Adrenal gland (tissue), 12 donors: Measurements from ENCODE around the gene HNRNPK. TPM values are rescaled to one million over a fixed set of nuclear protein-coding genes. Genes with fewer than 3 reads are reported as not detected.

Experiments
- DNase-seq, 7 donors: peaks; one replicate each; pipeline ENCODE4 v3.0.0-alpha.2; 2019 to 2020
- H3K27ac ChIP-seq, 5 donors: fragments of 200-600 bp; sonication (generic) in 4 of 5; 1 replicate in 3 of 5; 2 replicates in 2 of 5; pipeline versions ENCODE4 v1.5.1 to v1.8.0; 2016 to 2020; ENCODE audit warnings: mild to moderate bottlenecking in 1 of 5
- H3K27me3 ChIP-seq: fragments of 200-600 bp; 2 replicates; pipeline ENCODE4 v1.8.0; 2021
- H3K36me3 ChIP-seq, 2 donors: fragments of 200-600 bp; replicated peaks in 1 of 2; 1 replicate in 1 of 2; 2 replicates in 1 of 2; pipeline versions ENCODE4 v1.5.1 to v1.8.0; 2018 to 2022
- H3K4me1 ChIP-seq, 2 donors: fragments of 200-600 bp; replicated peaks in 1 of 2; 1 replicate in 1 of 2; 2 replicates in 1 of 2; pipeline versions ENCODE4 v1.5.1 to v1.8.0; 2018 to 2021
- H3K4me3 ChIP-seq, 4 donors: fragments of 200-600 bp; sonication (generic) in 3 of 4; one replicate each; pipeline ENCODE4 v1.5.1; 2016 to 2018
- H3K9me3 ChIP-seq, 3 donors: fragments of 200-600 bp; sonication (generic) in 1 of 3; replicated peaks in 1 of 3; 1 replicate in 2 of 3; 2 replicates in 1 of 3; pipeline versions ENCODE4 v1.5.1 to v1.8.0; 2016 to 2021
- CTCF ChIP-seq, 6 experiments: fragments of 450-650 bp in 4 of 6; fragments of 200-600 bp in 2 of 6; sonication (generic) in 1 of 6; IDR thresholded peaks; 1 replicate in 5 of 6; 2 replicates in 1 of 6; pipeline versions ENCODE4 v1.5.1 to v1.8.0; 2016 to 2021; ENCODE audit warnings: antibody characterized with exemption in 6 of 6, mild to moderate bottlenecking in 2 of 6, moderate library complexity in 1 of 6
- POLR2A ChIP-seq, 2 donors: fragments of 450-650 bp; IDR thresholded peaks; one replicate each; pipeline ENCODE4 v1.6.1; 2017; ENCODE audit warnings: antibody characterized with exemption in 2 of 2, mild to moderate bottlenecking in 2 of 2, moderate library complexity in 1 of 2
- WGBS, 4 donors: extraction: QIAGEN DNeasy Blood & Tissue Kit in 2 of 4; methylation state at CpG; one replicate each; pipeline versions ENCODE4 v1.1.5 to v1.1.7; 2013 to 2017; 5-methylcytosine and 5-hydroxymethylcytosine counted together
- intact Hi-C, 2 donors: fragments of 100-400 bp; cut with DNase I; formaldehyde crosslinking; loops; one replicate each; pipeline versions ENCODE4 v1.14.1 to v1.15.0; 2022 to 2023
- microRNA-seq, 3 donors: library from miRNA; unstranded; fragments of <30 nt; microRNA quantifications; one replicate each; pipeline ENCODE4, GENCODE V29; 2017 to 2020
- polyA plus RNA-seq, 3 donors: library from polyadenylated mRNA; stranded (reverse); fragments of 200-250 nt in 2 of 3; fragments of 350-450 nt in 1 of 3; fragmentation: Illumina TruSeq in 1 of 3; extraction: RNeasy Lipid Tissue Mini Kit (QIAGEN cat#74804) in 1 of 3; gene quantifications; one replicate each; pipeline ENCODE4 v1.2.3, GENCODE V29; 2013 to 2014
- small RNA-seq, 2 donors: library from RNA; depleted of rRNA; stranded (forward); fragments of <200 nt; gene quantifications; one replicate each; pipeline ENCODE3, GENCODE V24; 2016
- total RNA-seq, 9 donors: library from RNA; depleted of rRNA in 4 of 9; stranded (reverse); fragments of >200 nt in 4 of 9; fragments of 120-200 nt in 1 of 9; fragmentation: NEBNext Ultra II Directional in 1 of 9; extraction: Animal tissue kit (Norgen Biotek cat#: 25700) in 1 of 9; gene quantifications; one replicate each; pipeline versions ENCODE4 v1.1.0 to v1.2.4, GENCODE V29; 2013 to 2023
- donor health status: healthy with polysubstance abuse.
- donor health status: Bipolar disorder and iron deficiency.
- donor health status: DM: yes; HTN: yes; CAD: no.
- donor health status: DM: no; HTN: no; CAD: no.
- donor health status: DM: no; HTN: no; CAD: no.
- donor health status: DM: yes; HTN: yes; CAD: no.

Gene HNRNPK
- total and polyA plus RNA-seq, 12 donors: 172 to 866 (median 477) TPM

- no peak for TF ChIP-seq POLR2A (IDR thresholded peaks at IDR 0.05)
- no peak for TF ChIP-seq CTCF (IDR thresholded peaks at IDR 0.05)
- intact Hi-C loops: no loop called here
- Histone ChIP-seq H3K9me3 (no peaks in the 10 kb centered on the region), H3K27ac (no peak overlapping the region), H3K4me1 (no peaks in the 10 kb centered on the region), H3K4me3 (no peak overlapping the region), H3K27me3 (no peaks in the 10 kb centered on the region), H3K36me3 (no peaks in the 10 kb centered on the region)
- 56 to 100% (median 91%) methylated on average over 1 of the region's 1 CpG for WGBS, 4 donors
- no peak for DNase-seq
These were observed 52.4 kb downstream of the HNRNPK start for GRCh38 chr9:83927591-83927990.

- Histone ChIP-seq H3K27me3 (no peaks in the 10 kb centered on the region), H3K4me1 (peaks cover 5 to 10% of the 10 kb centered on the region in 2 donors), H3K9me3 (no peaks in the 10 kb centered on the region), H3K36me3 (no peaks in the 10 kb centered on the region), H3K4me3 (peak within 1 kb of the TSS in 2 of 4 donors; percentile 78 to 85), H3K27ac (peak within 1 kb of the TSS; percentile 83 to 98 (median 91))
- 0 to 1% (median 1%) methylated on average over 13 to 92 of the region's 92 CpGs for WGBS, 4 donors
- peak; percentile 99 to 100 (median 99) for DNase-seq
- TF ChIP-seq CTCF (IDR thresholded peaks at IDR 0.05) (peak in 5 of 6 experiments; percentile 17 to 80 (median 44)), POLR2A (IDR thresholded peaks at IDR 0.05) (peak; percentile 59 to 86)
- intact Hi-C loops: no loop called here
These were observed 58.9 kb downstream of the HNRNPK start, which contains the start of gene KIF27 for GRCh38 chr9:83920927-83921707. TSS of gene KIF27 (minus strand) at chr9:83921432. CDS start at chr9:83915591, 5,841 bp downstream.

GRCh38 chr9:83920469-83920926 lies 59.5 kb downstream of the HNRNPK start:
- H3K4me1 ChIP-seq: peaks cover 5 to 10% of the 10 kb centered on the region in 2 donors
- H3K4me3 ChIP-seq: peak overlapping the region in 2 of 4 donors; percentile 78 to 85
- H3K36me3 ChIP-seq: no peaks in the 10 kb centered on the region
- H3K27ac ChIP-seq: peak overlapping the region; percentile 83 to 98 (median 91)
- WGBS, 4 donors: 2 to 4% (median 2%) methylated on average over 16 of the region's 16 CpGs
- intact Hi-C loops: no loop called here
- TF ChIP-seq CTCF (IDR thresholded peaks at IDR 0.05) (peak in 3 of 6 experiments; percentile 27 to 45 (median 28)), POLR2A (IDR thresholded peaks at IDR 0.05) (peak in 1 of 2 donors; percentile 25)
- no peaks in the 10 kb centered on the region for H3K27me3 ChIP-seq
- H3K9me3 ChIP-seq: no peaks in the 10 kb centered on the region
- DNase-seq: no peak

- intact Hi-C loops: loop anchor here in 1 of 2 donors (10.0 kb wide), 1 partner anchor 84 kb away; no protein-coding TSS in a partner anchor
- no peaks in the 10 kb centered on the region for H3K27me3 ChIP-seq
- H3K4me3 ChIP-seq: no peak overlapping the region
- no peak overlapping the region for H3K27ac ChIP-seq
- H3K9me3 ChIP-seq: no peaks in the 10 kb centered on the region
- peaks cover 5 to 10% of the 10 kb centered on the region in 2 donors for H3K4me1 ChIP-seq
- H3K36me3 ChIP-seq: no peaks in the 10 kb centered on the region
- TF ChIP-seq CTCF (IDR thresholded peaks at IDR 0.05): no peak
- no peak for TF ChIP-seq POLR2A (IDR thresholded peaks at IDR 0.05)
- 95 to 100% (median 98%) methylated on average over 1 of the region's 1 CpG for WGBS, 4 donors
- DNase-seq: no peak
These were observed 60.9 kb downstream of the HNRNPK start for GRCh38 chr9:83919111-83919510.

Small RNA genes within 50 kb of the gene (microRNA-seq; reads per million reads assigned to microRNA genes)
- gene MIR7-1: 30.7 to 108 (median 30.9) reads per million in 3 donors

Small RNA genes within 50 kb of the gene (small RNA-seq; reads per million reads assigned to genes)
- gene RF00019: 0 reads per million in 2 donors

Other genes with a start within 250 kb of the HNRNPK start
- 10 to 100 TPM in 1 of 9 donors, 1 to 10 TPM in 8; 1.2 to 10.2 (median 5.3) TPM for gene GKAP1, start 162.4 kb downstream of the HNRNPK start, total RNA-seq
- 10 to 100 TPM in 1 of 3 donors, 1 to 10 TPM in 2; 7.2 to 24.2 (median 9.2) TPM for gene GKAP1, start 162.4 kb downstream of the HNRNPK start, polyA plus RNA-seq
- gene KIF27, start 58.8 kb downstream of the HNRNPK start, total RNA-seq: 10 to 100 TPM in 1 of 9 donors, 1 to 10 TPM in 8; 1.3 to 23.4 (median 4.8) TPM
- gene KIF27, start 58.8 kb downstream of the HNRNPK start, polyA plus RNA-seq: 1 to 10 TPM in 2 of 3 donors, under 1 TPM in 1; 0.81 to 2.1 (median 1.9) TPM
- gene RMI1, start 590 bp upstream of the HNRNPK start, total RNA-seq: 10 to 100 TPM in 4 of 9 donors, 1 to 10 TPM in 5; 6.2 to 21.7 (median 8.9) TPM
- 10 to 100 TPM in 1 of 3 donors, 1 to 10 TPM in 2; 2.3 to 17.5 (median 3.5) TPM for gene RMI1, start 590 bp upstream of the HNRNPK start, polyA plus RNA-seq